Measurements from ENCODE around the gene GALNT12.

Gene GALNT12

DNA sequence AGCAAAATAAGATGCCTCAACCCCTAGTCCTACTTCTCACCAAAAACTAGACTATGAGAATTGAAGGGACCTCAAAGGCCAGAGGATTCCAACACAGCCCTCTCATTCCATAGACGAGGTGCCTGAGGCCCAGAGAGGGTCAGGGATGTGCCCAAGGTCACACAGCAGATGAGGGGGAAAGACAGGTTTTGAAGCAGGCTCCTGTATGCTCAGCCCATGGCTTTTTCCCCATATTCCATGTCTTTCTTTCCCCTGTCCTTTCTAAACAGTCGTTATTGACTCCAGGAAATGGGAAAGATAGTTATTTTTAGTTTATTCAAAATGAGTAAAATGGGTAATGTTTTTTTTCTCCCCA is 75.1 kb downstream of the GALNT12 start:
- DNase-seq: no peak

DNA sequence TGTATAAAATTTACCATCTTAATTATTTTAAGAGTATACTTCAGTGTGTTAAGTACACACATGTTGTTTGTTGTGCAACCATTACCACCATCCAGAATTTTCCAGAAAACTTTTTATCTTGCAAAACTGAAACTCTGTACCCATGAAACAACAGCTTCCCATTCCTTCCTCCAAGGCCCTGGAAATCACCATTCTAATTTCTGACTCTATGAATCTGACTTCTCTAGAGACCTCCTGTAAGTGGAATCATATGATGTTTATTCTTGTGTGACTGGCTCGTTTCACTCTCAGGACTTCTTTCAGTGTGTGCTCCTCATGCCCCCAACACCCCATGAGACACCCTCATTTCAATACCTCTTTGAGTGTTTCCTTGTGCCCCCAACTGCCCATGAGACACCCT is 75.8 kb downstream of the GALNT12 start:
- DNase-seq: no peak

DNA sequence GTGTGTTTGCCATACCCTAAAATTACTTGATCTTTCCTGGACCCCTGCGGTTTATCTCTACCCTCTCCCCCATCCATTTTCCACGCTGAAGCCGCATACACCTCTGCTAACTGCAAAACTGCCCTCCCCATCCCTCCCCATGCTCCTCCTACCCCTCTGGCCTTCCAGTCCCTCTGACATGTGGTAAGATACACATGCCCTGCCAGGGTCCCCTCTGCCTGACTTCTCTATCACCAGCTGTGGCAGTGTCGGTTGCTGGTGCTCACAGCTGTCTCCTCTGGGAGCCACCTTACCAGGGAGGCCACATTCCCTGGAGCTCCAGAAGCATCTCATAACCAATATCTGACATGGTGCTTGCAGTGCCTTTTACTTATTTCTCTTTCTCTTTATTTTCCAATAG is 77.4 kb downstream of the GALNT12 start:
- no peak for DNase-seq

DNA sequence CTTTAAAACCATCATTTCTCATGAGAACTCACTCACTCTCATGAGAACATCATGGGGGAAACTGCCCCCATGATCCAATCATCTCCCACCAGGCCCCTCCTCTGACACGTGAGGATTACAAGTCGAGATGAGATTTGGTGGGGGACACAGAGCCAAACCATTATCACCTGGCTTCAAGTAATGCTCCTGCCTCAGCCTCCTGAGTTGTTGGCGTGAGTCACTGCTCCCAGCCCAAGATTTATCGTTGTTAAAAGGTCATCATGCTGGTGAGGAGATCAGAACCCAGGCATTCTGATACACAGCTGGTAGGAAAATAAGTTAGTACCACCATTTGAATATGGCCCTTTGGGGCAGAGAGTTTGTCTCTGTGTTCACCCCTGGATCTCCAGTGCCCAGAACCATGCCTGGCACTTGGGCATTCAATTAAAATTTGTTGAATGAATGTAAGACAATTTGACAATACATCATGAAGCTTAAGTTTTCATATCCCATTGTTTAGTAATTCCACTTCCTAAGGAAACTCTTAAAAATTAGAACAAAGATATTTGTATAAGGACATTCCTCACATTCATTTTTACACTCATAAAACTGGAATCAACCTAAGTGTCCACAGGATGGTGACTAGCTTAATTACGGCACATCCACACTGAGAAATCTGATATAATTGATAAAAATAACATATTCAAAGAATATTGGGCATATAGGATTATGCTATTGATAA is 78.3 kb downstream of the GALNT12 start:
- no peak for DNase-seq

DNA sequence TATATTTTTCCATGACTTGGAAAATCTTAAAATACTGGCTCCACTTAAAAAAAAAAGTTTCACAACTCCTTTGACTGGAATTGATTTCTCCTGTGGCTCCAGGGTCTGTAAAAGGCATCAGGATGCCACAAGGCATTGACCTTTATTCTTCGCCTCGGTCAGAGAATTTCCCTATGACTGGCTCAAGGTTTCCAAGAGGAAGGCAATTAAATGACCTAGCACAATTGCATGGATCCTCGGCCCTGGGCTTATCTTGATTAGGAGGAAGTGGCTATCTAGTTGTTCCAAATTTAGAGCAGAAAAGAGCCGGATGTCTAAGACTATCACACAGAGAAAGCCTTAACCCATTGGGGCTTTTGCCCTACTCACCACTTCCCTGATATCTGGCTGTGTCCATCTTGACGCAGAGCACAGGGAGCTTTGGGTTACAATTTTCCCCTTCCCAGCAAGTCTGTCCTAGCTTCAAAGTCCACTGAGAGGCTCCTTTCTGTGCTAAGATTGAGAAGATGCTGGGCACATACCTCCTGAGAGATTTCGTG is 79.3 kb downstream of the GALNT12 start:
- DNase-seq: no peak

DNA sequence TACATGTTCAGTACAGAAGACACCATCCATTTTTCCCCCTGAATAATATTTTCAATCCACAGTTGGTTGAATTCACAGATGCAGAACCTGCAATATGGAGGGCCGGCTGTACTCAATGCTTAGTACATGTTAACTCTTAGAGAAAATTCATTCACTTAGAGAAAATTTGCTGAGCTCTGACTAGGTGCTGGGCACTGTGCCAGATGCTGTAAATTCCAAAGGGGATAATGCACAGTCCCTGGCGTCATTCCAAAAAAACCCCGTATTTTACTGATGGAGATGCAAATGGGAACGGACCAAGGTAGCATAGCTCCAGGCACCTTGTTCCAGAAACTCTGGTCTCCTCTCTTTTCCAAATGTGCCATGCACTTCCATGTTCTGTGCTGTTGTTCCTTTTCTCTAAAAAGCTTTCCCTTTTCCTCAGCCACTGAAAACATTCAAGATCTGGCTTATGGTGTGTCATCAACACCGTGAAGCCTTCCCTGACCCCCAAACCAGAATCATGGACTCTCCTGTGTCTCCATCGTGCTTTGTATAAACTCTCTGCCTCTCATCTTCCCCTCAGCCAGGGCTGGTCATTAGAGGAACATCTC is 80.5 kb downstream of the GALNT12 start:
- DNase-seq: no peak

DNA sequence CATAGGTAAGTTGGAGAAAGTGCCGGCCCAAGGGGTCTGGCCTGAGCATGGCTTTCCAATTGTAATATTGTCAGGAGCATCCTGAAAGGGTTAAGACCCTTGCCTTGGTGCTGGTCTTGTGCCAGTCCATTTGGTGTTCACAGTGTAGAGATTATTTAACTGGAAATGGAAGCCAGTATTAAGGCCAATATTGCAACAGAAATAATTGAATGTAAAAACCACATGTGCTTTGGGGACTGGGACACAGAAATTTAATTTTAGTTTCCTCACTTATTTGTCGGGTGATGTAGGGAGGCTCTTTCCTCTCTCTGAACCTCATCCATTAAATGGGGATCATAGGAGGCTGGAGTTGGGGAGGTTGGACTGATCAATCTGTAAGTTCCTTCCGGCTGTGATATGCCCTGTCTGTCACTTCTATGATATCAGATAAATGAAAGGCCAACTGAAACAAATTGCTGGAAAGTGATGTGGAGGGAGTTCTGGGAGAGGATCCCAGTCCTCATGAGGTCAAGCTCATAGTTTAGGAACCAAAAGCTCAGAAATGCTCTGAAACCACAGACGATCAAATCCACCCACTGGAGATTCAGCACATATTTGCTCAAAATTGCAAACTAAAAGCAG is 81.4 kb downstream of the GALNT12 start:
- DNase-seq: no peak

DNA sequence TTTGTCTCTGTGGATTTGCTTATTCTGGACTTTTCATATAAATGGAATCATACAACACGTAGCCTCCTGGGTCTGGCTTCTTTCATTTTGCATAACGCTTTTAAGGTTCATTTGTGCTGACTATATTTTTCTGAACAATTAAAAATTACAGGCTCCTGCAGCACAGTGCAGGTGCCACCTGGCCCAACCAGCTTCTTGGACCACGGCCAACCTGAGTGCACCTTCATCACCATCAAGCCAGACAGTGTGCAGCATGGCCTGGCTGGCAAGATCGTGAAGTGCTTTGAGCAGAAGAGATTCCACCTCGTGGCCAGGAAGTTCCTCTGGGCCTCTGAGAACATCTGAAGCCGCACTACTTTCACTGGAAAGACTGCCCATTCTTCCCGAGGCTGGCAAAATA is 82.8 kb downstream of the GALNT12 start:
- DNase-seq: no peak

DNA sequence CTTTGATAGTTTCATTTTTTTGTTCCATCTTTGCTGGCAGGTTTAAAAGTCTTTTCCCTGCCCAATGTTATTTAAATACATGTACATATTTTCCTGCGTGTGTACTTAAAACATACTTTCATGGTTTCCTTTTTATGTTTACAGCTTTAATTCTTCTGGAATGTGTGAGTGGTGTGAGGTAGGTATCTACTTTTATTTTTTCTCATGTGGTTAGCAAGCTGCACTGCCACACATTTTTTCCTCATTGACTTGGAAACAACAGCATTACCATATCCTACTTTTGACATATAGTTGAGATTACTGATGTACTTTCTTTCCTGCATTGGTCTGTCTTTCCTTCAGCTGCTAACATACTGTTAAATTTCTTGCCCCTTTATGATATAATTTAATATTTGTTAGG is 84.8 kb downstream of the GALNT12 start:
- no peak for DNase-seq

DNA sequence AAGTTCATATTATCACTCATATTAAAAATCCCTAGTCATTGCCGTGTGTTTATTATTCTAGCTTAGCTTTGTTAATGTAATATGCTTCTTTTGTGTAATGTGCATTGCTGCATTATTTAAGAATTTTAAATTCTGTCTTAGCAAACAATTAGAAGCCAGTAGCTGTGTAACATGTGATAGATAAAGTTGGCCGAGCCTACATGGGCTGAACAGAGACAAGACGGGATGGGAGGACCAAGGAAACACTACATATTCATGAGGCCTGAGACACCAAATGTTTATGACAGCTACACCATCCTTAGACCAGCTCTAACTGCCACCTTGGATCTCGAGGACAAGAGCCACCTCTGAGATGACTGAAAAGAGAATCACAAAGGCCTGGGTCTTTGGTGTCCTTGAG is 85.2 kb downstream of the GALNT12 start:
- DNase-seq: no peak

DNA sequence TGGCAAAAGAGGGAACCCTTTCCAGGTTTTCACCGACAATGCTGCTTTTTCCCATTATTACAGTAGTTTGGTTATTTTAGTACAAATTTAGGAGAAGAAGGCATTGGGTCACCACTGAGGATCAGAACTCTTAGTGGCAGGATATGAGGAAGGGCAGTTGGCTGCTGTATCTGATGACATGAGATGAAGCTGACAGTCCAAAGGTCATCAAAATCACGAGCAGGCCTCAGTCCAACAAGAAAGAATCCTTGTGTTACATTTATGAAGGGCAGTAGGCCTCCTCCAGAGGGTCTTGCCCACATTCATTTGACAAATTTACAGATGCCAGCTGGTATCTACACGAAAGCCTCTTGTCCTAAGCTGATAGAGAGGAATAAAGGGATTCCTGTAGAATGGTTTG is 86.7 kb downstream of the GALNT12 start:
- no peak for DNase-seq

DNA sequence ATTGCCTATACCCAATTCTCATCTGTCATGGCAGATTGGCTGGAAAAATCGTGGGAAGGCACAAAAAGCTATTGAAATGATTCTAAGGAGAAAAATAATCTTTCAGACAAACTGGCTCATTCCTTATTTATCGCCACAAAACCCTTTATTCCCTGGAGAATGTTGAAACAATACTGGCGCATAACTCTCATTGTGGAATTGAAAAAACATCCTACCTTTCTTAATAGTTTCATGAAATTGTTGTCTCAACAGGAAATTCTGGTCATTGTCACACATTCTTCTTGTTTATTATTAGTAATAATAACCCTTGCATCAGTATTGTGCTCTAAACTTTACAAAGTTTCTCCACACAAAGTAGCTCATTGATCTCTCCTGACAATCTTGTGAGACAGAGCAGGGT is 87.3 kb downstream of the GALNT12 start:
- DNase-seq: no peak

DNA sequence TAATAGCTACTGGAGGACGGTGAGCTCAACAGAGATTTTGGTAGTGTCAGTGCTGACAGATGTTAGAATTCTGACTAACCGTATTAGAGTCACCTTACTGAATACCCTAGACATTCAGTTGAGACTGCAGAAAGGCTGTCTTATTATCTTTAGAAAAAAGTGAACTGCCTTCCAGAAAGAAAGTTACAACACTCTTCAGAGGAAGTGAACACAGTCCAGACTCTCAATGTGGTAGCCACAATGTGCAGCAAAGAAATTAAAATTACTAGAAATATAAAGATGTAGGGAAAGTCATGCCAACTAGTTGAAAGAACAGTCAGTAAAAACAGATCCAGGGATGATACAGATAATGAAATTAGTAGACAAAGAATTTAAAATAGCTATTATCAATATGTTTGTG is 89.2 kb downstream of the GALNT12 start:
- DNase-seq: no peak

DNA sequence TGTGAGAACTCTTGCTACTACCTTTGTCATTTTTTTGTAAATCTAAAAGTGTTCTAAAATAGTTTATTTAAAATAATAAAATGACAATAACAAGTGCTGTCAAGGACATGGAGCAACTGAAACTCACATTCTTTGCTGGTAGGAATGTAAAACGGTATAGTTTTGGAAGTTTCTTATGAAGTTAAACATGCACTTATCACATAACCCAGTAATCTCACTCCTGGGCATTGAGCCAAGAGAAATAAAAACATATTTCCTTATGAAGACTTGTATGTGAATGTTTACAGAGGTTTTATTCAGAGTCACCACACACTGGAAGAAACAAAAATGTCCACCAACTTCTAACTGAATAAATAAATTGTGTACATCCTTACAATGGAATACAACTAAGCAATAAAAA is 90.3 kb downstream of the GALNT12 start:
- DNase-seq: no peak

DNA sequence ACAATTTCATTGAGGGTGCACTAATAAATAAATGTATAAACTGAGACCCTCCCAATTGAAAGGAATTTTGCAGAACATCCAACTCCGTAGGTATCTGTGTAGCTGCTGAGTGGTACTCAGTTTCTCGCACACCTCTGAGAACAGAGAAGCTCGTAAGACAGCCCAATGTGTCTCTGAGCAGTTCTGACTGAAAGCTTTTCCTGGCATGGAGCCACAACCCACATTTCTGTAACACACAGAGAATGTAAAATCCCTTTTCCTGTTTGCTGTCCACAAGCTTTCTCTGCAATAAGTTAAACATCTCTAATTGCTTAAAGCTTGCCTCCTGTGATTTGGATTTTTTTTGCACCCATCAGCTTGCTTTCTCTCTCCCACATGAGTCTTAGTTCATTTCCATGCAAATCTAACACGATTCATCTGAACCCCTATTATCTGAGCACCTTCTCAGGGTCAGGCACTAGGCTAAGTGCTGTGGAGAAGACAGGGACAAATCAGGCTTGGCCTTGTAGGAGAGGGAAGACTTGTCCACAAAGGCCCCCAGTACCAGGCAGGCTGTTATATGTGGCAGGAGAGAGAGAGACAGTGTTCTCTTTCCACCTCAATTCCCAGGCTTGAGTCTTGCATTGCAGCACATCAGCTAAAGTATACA is 92.1 kb downstream of the GALNT12 start:
- DNase-seq: no peak

Measured in CD4-positive, alpha-beta T cell treated with Interleukin-6 for 4 hours (primary cell).